ENCODE data around the gene ANKRD33B. TPM values are rescaled to one million over a fixed set of nuclear protein-coding genes. Genes with fewer than 3 reads are reported as not detected.
"Not testable (repeated sequence)": the region's sequence is repeated elsewhere in the genome, so short reads cannot be mapped to it uniquely, and the experiment has no call there.

Gene ANKRD33B
- total RNA-seq, 4 donors from 2014 or later: 16.7 to 27.0 (median 24.8) TPM

- 94% methylated on average over 7 of the region's 7 CpGs for WGBS
- no peaks in the 10 kb centered on the region for H3K27me3 ChIP-seq
- H3K4me3 ChIP-seq: no peak overlapping the region
- no peaks in the 10 kb centered on the region for H3K9me3 ChIP-seq
- peaks cover 36% of the 10 kb centered on the region for H3K4me1 ChIP-seq
- no peak for DNase-seq (ENCODE audit: low spot score in 2 of 2)
- H3K27ac ChIP-seq: no peak overlapping the region
- H3K36me3 ChIP-seq: no peaks in the 10 kb centered on the region
- no peak for TF ChIP-seq POLR2A (IDR thresholded peaks at IDR 0.05)
- TF ChIP-seq POLR2AphosphoS5 (IDR thresholded peaks at IDR 0.05): no peak
- TF ChIP-seq, protein P1, sequence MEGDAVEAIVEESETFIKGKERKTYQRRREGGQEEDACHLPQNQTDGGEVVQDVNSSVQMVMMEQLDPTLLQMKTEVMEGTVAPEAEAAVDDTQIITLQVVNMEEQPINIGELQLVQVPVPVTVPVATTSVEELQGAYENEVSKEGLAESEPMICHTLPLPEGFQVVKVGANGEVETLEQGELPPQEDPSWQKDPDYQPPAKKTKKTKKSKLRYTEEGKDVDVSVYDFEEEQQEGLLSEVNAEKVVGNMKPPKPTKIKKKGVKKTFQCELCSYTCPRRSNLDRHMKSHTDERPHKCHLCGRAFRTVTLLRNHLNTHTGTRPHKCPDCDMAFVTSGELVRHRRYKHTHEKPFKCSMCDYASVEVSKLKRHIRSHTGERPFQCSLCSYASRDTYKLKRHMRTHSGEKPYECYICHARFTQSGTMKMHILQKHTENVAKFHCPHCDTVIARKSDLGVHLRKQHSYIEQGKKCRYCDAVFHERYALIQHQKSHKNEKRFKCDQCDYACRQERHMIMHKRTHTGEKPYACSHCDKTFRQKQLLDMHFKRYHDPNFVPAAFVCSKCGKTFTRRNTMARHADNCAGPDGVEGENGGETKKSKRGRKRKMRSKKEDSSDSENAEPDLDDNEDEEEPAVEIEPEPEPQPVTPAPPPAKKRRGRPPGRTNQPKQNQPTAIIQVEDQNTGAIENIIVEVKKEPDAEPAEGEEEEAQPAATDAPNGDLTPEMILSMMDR (IDR thresholded peaks at IDR 0.05): no peak
- no peak for TF ChIP-seq EP300 (IDR thresholded peaks at IDR 0.05)
Measured at GRCh38 chr5:10628601-10629000, 64.7 kb downstream of the ANKRD33B start.

- Histone ChIP-seq H3K36me3 (no peaks in the 10 kb centered on the region), H3K27me3 (no peaks in the 10 kb centered on the region), H3K4me3 (no peak overlapping the region), H3K9me3 (no peaks in the 10 kb centered on the region), H3K4me1 (peaks cover 38% of the 10 kb centered on the region), H3K27ac (no peak overlapping the region)
- DNase-seq (ENCODE audit: low spot score in 2 of 2): no peak
- WGBS: 81% methylated on average over 5 of the region's 5 CpGs
- TF ChIP-seq, protein P1 (IDR thresholded peaks at IDR 0.05): no peak
- TF ChIP-seq POLR2A (IDR thresholded peaks at IDR 0.05): no peak
- no peak for TF ChIP-seq EP300 (IDR thresholded peaks at IDR 0.05)
- no peak for TF ChIP-seq POLR2AphosphoS5 (IDR thresholded peaks at IDR 0.05)
Measured at GRCh38 chr5:10629682-10630081, 65.8 kb downstream of the ANKRD33B start.

DNA sequence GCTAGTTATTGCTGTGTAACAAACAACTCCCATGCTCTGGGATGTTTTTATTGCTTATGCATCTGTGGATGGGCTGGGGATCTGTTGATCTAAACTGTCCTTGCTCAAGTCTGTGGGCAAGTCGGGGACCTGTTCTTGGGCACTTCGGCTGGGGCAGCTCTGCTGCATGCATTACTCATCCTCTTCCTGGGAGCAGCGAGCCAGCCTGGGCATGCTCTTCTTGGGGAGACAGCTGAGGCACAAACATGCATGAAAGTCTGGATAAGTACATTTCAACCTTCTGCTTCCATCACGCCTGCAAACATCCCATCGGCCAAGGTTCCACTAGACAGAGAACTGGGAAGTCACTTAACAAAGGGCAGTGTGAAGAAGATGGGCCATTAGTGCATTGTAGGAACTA is 66.3 kb downstream of the ANKRD33B start:
- H3K9me3 ChIP-seq: no peaks in the 10 kb centered on the region
- no peaks in the 10 kb centered on the region for H3K36me3 ChIP-seq
- TF ChIP-seq POLR2A (IDR thresholded peaks at IDR 0.05) (no peak), EP300 (IDR thresholded peaks at IDR 0.05) (no peak), POLR2AphosphoS5 (IDR thresholded peaks at IDR 0.05) (no peak)
- TF ChIP-seq, protein P1 (IDR thresholded peaks at IDR 0.05): no peak
- WGBS: 64% methylated on average over 2 of the region's 5 CpGs
- no peaks in the 10 kb centered on the region for H3K27me3 ChIP-seq
- no peak overlapping the region for H3K27ac ChIP-seq
- peaks cover 38% of the 10 kb centered on the region for H3K4me1 ChIP-seq
- H3K4me3 ChIP-seq: no peak overlapping the region
- no peak for DNase-seq (ENCODE audit: low spot score in 2 of 2)

GRCh38 chr5:10630744-10631143 is 66.9 kb downstream of the ANKRD33B start:
- not testable (repeated sequence) for H3K9me3 ChIP-seq; H3K36me3 ChIP-seq; H3K4me3 ChIP-seq; DNase-seq (ENCODE audit: low spot score in 2 of 2); H3K27ac ChIP-seq; H3K27me3 ChIP-seq
- peaks cover 38% of the 10 kb centered on the region for H3K4me1 ChIP-seq
- 73% methylated on average over 4 of the region's 4 CpGs for WGBS

DNA sequence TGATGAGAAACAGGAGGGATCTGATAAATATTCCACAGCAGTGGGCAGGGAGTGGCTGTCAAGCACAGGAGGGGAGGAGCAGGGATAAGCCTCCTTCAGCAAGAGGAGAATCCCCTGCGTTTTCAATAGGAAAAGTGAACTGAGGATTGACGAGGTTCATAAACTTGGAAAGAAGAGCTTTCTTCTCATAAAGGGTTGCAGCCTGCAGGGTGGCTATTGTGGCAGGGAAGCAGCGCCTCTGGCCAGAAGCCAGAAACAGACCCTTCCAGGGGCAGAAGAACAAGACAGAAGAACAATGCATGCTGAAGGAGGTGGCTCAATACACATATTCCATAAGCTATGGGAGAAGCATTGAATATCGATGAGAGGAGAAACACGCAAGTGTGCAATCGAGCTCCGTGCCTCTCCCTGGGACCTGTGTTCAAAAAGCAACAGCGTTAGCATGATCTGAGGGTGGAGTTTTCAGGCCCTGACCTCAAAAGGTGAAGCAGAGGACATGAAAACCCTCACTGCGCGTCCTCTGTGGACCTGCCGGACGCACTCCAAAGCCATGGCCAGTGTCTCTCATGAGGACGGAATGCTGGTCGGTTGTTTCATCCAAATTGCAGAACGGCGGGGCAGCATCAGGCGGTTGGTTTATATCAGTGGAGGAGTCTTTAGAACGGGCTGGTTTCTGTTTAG is 67.6 kb downstream of the ANKRD33B start:
- Histone ChIP-seq H3K4me3 (no peak overlapping the region), H3K9me3 (no peaks in the 10 kb centered on the region), H3K27me3 (no peaks in the 10 kb centered on the region), H3K36me3 (no peaks in the 10 kb centered on the region), H3K27ac (no peak overlapping the region), H3K4me1 (peaks cover 34% of the 10 kb centered on the region)
- 91% methylated on average over 18 of the region's 18 CpGs for WGBS
- DNase-seq (ENCODE audit: low spot score in 2 of 2): no peak
- TF ChIP-seq, protein P1 (IDR thresholded peaks at IDR 0.05): no peak
- TF ChIP-seq POLR2A (IDR thresholded peaks at IDR 0.05): no peak
- no peak for TF ChIP-seq EP300 (IDR thresholded peaks at IDR 0.05)
- TF ChIP-seq POLR2AphosphoS5 (IDR thresholded peaks at IDR 0.05): no peak

Data from suprapubic skin (tissue), 4 donors.